ENCODE data around the gene CEP112.

CEP112 gene

DNA sequence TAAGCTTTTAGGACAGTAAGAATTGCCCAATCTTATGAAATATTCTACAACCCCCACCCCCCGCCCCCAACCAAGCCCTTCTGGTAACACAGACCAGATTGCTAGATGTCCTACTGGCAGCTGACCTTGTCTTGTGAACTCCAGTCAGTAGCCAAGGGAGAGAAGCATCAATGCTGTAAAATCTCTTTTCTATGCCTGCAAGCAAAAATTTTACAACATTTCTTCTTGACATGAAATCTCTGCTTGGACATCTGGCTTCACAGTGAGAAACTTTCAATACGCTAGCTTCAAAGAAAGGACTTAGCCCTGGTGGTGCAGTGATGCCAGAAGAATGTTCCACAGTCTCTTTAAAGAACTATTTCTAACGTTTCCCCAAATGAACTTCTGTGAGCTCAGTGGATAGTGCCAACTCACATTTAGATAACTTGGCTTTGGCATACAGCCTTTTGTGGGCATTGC, 461.2 kb downstream of the CEP112 start:
- DNase-seq (ENCODE audit: low spot score): peak; percentile 43

DNA sequence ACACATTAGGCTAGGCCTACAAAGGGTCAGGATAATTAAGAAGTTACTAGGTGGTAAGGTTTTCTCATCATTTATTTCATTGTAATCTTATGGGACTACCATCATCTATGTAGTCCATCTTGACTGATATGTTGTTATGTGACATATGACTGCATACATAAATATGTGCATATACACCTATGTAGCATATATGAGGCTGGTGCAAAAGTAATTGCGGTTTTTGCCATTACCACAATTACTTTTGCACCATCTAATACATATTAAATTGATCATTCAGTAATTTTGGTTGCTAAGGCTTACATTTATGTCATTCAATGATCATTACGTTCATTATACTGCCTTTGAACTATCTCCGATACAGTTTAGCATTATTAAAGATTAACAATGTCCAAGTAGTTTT, 462.7 kb downstream of the CEP112 start:
- no peak for DNase-seq (ENCODE audit: low spot score)

GRCh38 chr17:65727832-65728231, 464.1 kb downstream of the CEP112 start:
- DNase-seq (ENCODE audit: low spot score): no peak

DNA sequence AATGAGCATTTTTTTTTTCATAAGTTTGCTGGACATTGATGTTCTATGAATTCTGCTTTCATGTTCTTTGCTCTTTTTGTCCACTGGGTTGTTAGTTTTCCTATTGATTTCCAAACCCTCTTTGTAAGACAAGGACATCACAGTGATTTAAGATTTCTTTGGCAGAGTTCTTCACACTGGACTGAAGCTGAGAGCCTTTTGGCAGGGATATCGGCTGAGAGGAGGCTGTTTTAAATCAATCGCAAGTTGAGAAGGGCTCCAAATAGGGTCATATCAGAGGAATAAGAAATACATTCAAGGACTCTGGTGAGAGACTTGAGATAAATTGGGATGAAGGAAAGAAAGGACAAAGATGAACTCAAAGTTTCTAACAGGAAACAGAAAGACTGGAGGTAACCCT, 464.7 kb downstream of the CEP112 start:
- DNase-seq (ENCODE audit: low spot score): no peak

DNA sequence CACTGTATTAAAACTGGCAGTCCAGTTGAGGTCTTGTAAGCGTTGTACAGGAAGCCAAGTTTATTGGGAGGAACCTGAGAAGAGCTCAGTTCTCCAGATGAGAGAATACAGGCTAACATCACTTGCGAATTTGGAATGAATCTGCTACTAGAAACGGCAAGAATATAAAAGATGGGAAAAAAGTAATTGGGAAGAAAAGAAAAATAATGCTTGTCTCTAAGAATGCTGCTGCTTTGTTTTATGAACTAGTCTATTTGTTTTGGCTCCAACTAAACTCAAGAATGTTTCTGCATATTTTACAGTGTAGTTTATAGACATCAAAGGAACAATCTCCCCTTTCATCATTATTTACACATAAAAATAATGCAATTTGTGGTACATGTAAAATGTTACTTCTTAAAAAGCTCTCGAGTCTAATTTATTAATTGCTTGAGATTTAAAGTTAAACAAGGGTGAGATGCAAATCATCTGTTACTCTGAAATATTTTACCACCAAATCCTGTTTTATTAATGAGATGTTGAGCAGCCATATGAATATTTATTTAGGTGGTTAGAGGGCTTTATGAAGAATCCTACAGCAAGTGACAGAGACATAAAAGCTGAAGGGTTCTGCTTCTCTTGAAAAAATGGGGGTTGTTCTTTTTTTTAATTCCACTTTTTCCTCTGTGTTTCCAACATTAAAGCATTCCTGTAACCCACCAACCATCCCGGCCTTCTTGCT, 468.3 kb downstream of the CEP112 start:
- DNase-seq (ENCODE audit: low spot score): peak; percentile 32

- no peak for DNase-seq (ENCODE audit: low spot score)
These were observed 473.3 kb downstream of the CEP112 start for GRCh38 chr17:65718601-65719000.

DNA sequence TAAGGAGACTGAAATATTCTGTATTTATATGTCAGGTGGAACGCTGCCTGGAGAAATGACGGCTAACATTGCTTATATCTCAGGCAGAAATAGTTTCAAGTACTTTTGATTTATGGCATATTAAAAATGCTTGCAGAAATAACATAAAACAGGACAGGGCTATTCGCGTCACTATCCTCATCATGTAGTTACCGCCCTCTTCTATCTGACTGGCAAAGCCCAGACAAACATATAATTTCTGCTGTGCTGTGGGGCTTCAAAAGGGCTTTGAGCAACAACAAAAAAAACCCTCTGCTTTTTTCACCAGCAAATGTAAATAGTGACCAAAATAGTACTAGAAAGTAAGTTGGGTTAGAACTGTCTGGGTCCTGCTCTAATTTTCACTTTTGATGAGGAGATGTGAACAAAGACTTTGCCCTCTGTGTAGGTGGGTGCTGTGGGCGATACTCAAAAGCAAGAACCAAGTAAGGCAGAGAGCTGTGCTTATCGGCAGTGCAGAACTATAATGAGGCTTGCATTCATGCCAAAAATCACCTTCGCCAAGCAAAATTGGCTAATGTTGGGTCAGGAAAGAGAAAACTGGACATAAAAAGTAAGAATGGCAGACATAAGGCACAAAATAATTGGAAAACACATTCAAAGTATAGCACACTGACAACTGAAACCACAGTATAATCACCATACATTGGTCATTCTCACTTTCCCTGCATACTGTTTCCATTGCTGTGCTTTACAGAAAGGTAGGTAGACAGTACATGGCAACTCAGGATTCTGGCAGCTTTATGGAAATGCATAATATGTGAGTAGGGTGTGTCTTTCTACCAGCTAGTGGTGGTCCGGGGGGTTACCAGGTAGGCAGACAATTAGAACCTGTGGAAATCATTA, 479.3 kb downstream of the CEP112 start:
- DNase-seq (ENCODE audit: low spot score): no peak

DNA sequence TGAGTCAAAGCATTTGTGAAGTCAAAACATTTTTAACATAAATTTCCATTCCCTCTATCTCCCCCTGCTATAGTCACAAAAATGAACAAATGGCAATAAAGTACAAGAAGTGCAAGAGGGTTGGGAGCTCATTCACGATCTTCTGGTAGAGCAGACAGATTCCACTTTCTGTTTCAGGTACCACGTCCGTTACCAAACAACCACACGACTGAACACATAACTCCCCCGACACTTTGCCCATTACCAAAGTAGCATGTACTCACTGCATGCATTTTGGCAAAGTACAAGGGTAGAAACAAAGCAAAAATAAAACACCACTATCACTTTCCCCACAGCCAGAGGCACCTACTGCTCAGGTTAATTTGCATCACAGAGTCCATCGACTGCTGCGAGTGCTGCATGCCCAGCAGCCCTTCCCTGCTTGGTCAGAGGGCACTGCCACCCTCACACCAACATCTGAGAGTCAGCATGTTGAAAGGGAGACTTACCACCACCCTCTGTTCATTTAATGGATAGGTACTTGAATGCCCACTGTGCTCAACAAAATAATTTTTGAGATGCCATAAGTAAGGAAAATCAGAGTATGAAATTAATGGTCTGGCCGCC, 480.2 kb downstream of the CEP112 start:
- no peak for DNase-seq (ENCODE audit: low spot score)

DNA sequence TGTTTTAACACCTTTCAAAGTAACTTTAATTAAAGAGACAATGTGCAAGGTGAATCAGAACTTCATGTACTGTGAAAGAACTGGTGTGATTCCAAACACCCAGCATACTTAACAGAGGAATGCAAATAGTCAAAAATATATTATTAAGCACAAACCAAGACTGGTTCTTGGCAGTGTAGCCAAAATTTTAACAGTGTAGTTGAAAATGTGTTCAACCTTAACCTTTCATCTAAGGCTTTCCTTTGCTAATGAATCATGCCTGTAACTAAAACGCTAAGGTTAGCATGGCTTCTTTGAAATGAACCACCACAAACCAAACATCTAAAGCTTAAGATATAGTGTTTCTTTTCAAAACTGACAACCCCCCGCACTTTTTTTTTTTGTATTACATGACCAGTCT, 484.2 kb downstream of the CEP112 start:
- no peak for DNase-seq (ENCODE audit: low spot score)

DNA sequence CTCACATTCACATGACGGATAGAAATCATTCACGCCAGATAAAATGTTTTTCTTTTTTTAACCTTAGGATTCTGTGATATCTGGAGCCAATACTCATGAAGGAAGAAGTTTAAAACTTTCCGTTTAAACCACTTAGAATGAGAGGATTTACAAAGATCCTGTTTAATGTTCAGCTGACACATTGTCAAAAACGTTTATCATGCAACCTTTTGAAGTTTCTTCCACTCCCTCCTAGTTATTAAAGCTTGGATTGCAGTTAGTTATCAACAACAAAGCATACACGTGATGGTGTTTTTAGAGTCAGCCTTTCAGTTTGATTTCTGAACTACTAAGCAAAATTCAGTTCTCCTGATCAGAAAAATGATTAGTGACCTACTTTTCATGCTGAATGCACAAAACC, 487.2 kb downstream of the CEP112 start:
- DNase-seq (ENCODE audit: low spot score): no peak

- no peak for DNase-seq (ENCODE audit: low spot score)
These were observed 488.0 kb downstream of the CEP112 start for GRCh38 chr17:65703891-65704290.

GRCh38 chr17:65699459-65699858, 492.5 kb downstream of the CEP112 start:
- DNase-seq (ENCODE audit: low spot score): no peak

DNA sequence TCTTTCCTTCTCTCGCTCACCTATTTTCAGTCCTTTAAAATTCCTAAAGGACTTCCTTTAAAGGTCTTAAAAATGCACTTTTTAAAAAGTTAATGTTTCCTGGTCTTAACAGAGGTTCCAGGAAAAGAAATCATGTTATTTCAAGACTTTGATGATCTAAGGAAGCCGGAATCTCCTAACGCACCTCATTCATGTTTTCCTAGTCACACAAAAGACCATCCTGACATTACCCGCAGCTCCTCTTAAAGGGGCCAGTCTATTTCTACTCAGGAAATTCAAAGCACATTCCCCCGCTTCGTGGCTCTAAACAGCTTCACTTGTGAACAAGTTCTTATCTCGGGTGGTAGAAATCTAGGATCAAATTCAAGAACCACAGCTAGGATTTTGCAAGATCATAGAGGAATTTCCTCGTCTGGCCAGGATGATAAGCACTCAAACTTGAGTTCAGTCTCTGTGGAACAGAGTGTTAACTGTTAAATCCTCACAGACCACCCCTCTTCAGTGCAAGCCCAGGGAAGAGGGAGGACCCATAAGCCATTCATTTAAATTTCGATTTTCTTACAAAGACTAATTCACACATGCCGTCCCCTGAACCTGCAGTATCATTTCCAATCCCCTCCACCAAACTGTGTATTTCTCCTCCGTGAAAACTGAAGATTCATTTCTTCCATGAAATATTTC, 493.4 kb downstream of the CEP112 start:
- peak; percentile 30 for DNase-seq (ENCODE audit: low spot score)

DNA sequence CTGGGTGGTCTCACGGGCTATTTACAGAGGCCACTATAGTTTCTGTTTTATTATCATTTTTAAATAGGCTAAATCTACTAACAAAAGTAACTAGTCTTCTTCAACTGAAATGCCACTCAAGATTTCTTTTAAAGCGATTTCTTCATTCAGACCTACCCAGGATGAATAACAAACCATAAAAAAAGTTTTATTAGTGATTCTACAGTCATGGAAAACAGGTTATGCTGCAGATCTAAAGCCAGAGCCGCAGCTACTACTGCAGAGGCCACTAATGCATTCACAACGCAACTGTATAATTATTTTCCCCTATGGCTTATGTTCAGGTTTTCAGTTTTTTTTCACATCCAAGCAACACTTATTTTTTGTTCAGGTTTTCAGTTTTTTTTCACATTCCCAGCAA, 494.3 kb downstream of the CEP112 start:
- DNase-seq (ENCODE audit: low spot score): no peak

DNA sequence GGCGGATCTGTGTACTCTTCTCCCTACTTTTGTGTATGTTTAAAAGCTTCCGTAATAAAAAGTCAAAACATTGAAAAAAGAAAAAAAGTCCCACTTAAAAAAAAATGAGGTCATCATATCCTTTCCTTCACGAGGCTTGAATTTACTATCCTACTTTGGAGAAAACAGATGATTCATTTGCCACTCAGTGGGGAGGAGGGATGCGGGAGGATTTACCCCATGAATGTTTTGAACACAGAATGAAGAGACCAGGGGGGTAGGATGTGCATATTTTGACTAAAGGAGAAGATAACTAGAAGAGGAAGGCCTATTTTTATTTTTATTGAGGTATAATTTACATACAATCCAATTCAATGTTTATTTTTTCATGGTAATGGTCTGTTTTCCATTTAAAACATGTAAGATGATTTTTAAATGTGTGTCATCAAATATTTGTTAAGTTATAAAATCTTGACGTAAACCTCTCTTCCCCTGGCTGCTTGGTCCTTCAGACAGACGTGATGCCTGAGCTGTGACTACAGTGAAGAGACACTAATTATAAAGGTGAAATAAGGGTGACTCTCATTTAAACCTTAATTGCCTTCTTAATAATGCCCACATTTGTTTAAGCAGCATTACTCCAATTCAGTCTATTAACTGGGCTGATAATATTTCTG, 495.1 kb downstream of the CEP112 start:
- peak; percentile 64 for DNase-seq (ENCODE audit: low spot score)

DNA sequence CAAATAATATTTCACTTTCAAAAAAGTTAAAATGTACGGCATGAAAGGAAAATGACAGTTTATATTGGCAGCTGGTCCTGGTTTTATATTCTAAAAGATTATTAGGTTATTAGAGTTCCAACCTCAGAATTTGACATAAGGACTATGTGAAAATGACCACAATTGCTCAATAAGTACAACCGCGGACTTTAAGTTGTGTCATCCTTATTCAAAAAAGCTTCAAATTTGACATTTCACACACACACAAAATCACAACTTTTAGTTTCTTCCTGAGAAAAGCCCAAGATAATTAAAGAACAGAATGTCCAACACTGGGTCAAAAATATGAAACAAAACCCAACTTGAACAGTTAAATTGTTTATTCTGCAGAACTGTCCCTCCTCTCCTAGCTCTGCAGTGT, 497.3 kb downstream of the CEP112 start:
- DNase-seq (ENCODE audit: low spot score): no peak

GRCh38 chr17:65690626-65691310, 501.2 kb downstream of the CEP112 start:
- no peak for DNase-seq (ENCODE audit: low spot score)

DNA sequence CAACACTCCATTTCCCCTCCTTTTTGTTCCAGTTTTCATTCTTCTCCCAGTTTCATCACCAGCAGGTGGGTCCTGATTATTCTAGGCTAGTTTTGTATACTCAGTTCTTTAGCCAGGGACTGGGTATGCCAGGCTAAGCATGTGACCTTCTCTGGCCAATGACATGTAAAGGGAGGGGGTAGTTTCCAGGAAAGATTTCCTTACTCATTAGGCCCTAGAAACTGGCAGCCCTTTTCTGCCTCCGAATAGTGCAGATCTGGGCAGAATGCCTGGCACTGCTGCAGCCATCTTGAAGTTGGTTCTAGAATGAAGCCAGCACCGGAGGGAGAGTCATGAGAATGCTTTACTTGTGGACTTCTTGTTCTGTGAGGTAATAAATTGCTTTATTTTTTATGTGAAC, 503.6 kb downstream of the CEP112 start:
- DNase-seq (ENCODE audit: low spot score): no peak

DNA sequence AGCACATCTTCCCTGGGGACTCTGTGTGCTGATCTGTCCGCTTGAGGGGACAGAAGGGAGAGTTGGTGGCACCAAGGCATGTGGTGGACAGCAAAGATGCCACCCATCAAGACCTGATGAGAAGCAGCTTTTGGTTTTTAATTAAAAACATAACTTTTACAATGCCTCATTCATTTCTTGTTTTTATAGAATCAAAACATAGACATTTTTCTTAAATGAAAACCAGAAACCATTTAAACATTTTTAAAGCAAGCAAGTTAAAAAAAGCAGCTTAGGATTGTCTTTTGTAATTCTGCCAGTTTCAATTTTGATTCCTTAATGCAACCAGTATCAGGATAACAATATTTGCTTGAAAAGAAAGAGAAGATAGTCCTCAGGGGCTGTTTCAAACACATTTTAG, 506.8 kb downstream of the CEP112 start:
- no peak for DNase-seq (ENCODE audit: low spot score)

DNA sequence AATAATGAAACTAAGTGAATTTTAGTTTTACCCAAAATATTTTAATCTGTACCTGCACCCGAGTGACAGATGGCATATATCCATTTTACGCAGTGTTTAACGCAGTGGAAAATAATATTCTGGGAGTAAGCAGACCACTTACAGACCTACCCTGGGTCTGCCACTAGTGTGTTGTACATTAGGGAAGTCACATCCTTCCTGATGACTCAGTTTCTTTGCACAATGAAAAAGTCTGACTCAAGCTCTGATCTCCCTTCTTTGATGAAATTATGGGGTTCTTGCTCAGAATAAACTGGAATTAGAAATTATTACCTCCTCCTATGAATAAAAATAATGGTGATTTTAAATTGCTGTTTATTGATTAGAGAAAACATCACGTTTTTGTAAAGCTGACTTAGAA, 507.3 kb downstream of the CEP112 start:
- no peak for DNase-seq (ENCODE audit: low spot score)

GRCh38 chr17:65683428-65683827, 508.5 kb downstream of the CEP112 start:
- DNase-seq (ENCODE audit: low spot score): no peak

All from AG20443 (cell line).